Neuronal stem cell (in vitro differentiated cells): Measurements from ENCODE around the gene MGAT4C.

Source experiments
- DNase-seq: peaks from one replicate; pipeline ENCODE4 v3.0.0-alpha.2; 2013; ENCODE audit warnings: low spot score
- H2AFZ ChIP-seq: one replicate; pipeline ENCODE4 v1.6.1; 2013; ENCODE audit warnings: mild to moderate bottlenecking, low read length, inconsistent platforms
- H2AK5ac ChIP-seq: 2 replicates; pipeline ENCODE4 v1.6.1; 2013; ENCODE audit warnings: low read depth, mild to moderate bottlenecking, inconsistent platforms, low read length, moderate library complexity, mixed read lengths
- H2BK120ac ChIP-seq: 2 replicates; pipeline ENCODE4 v1.6.1; 2013; ENCODE audit warnings: low read depth, mild to moderate bottlenecking, inconsistent platforms, low read length, moderate library complexity, mixed read lengths
- H2BK12ac ChIP-seq: one replicate; pipeline ENCODE4 v1.6.1; 2013; ENCODE audit warnings: low read length, inconsistent platforms
- H2BK15ac ChIP-seq: 2 replicates; pipeline ENCODE4 v1.6.1; 2013; ENCODE audit warnings: mild to moderate bottlenecking, low read length, inconsistent platforms, mixed read lengths
- H2BK5ac ChIP-seq: one replicate; pipeline ENCODE4 v1.6.1; 2013; ENCODE audit warnings: inconsistent platforms, mild to moderate bottlenecking, low read length, moderate library complexity
- H3K14ac ChIP-seq: one replicate; pipeline ENCODE4 v1.6.1; 2013; ENCODE audit warnings: low read length, inconsistent platforms
- H3K18ac ChIP-seq: 2 replicates; pipeline ENCODE4 v1.6.1; 2013; ENCODE audit warnings: low read length, inconsistent platforms
- H3K23ac ChIP-seq: 2 replicates; pipeline ENCODE4 v1.6.1; 2013; ENCODE audit warnings: low read depth, mild to moderate bottlenecking, mixed read lengths, low read length, inconsistent platforms; ENCODE audit not compliant: poor library complexity
- H3K27ac ChIP-seq: replicated peaks from 3 replicates; pipeline ENCODE4 v1.5.1; 2013; ENCODE audit warnings: low read length, inconsistent platforms
- H3K27me3 ChIP-seq, 3 experiments: 2 replicates each; pipeline ENCODE4 v1.6.1; 2013; ENCODE audit warnings: low read length in 3 of 3, mild to moderate bottlenecking in 2 of 3, inconsistent platforms in 1 of 3, low read depth in 1 of 3, mixed read lengths in 1 of 3, moderate library complexity in 1 of 3; ENCODE audit not compliant: control insufficient read depth in 3 of 3, insufficient read depth in 3 of 3
- H3K36me3 ChIP-seq, 2 donors: replicated peaks in 1 of 2; 2 replicates each; pipeline ENCODE4 v1.6.1; 2013; ENCODE audit warnings: low read length in 2 of 2; ENCODE audit not compliant: control insufficient read depth in 2 of 2, insufficient read depth in 2 of 2
- H3K4ac ChIP-seq: 2 replicates; pipeline ENCODE4 v1.6.1; 2013; ENCODE audit warnings: inconsistent platforms, mild to moderate bottlenecking, low read length, moderate library complexity
- H3K4me1 ChIP-seq, 2 donors: 1 replicate in 1 of 2; 2 replicates in 1 of 2; pipeline ENCODE4 v1.6.1; 2013; ENCODE audit warnings: low read length in 2 of 2, low read depth in 1 of 2; ENCODE audit not compliant: control insufficient read depth in 2 of 2, insufficient read depth in 1 of 2
- H3K4me2 ChIP-seq: one replicate; pipeline ENCODE4 v1.6.1; 2013; ENCODE audit warnings: mild to moderate bottlenecking, low read length, inconsistent platforms; ENCODE audit not compliant: insufficient read depth, poor library complexity, severe bottlenecking
- H3K4me3 ChIP-seq, 2 donors: 2 replicates each; pipeline ENCODE4 v1.5.1; 2013; ENCODE audit warnings: low read length in 2 of 2, mild to moderate bottlenecking in 2 of 2, inconsistent platforms in 1 of 2, moderate library complexity in 1 of 2
- H3K79me1 ChIP-seq: one replicate; pipeline ENCODE4 v1.6.1; 2013; ENCODE audit warnings: low read depth, mild to moderate bottlenecking, inconsistent platforms, low read length, moderate library complexity
- H3K9ac ChIP-seq: one replicate; pipeline ENCODE4 v1.6.1; 2013; ENCODE audit warnings: mild to moderate bottlenecking, low read depth, low read length, inconsistent platforms; ENCODE audit not compliant: poor library complexity
- H3K9me3 ChIP-seq, 2 donors: replicated peaks in 1 of 2; 2 replicates each; pipeline versions ENCODE3 to v1.6.1; 2013; ENCODE audit warnings: low read length in 2 of 2, mild to moderate bottlenecking in 2 of 2, inconsistent platforms in 1 of 2, low read depth in 1 of 2, mixed read lengths in 1 of 2, moderate library complexity in 1 of 2; ENCODE audit not compliant: control insufficient read depth in 2 of 2, insufficient read depth in 1 of 2
- H4K8ac ChIP-seq: one replicate; pipeline ENCODE4 v1.6.1; 2013; ENCODE audit warnings: low read depth, mild to moderate bottlenecking, inconsistent platforms, low read length, moderate library complexity
- H4K91ac ChIP-seq: one replicate; pipeline ENCODE4 v1.6.1; 2013; ENCODE audit warnings: low read length, low read depth, mild to moderate bottlenecking, inconsistent platforms; ENCODE audit not compliant: poor library complexity
- WGBS, 2 donors: extraction: QIAGEN DNeasy Blood & Tissue Kit; methylation state at CpG; one replicate each; pipeline ENCODE4 v1.1.7; 2013; ENCODE audit warnings: missing lambda C conversion rate in 2 of 2, mixed read lengths in 1 of 2; ENCODE audit not compliant: insufficient read length in 2 of 2, insufficient replicate concordance in 1 of 2; ENCODE audit errors: extremely low coverage in 2 of 2; 5-methylcytosine and 5-hydroxymethylcytosine counted together

The MGAT4C gene

DNA sequence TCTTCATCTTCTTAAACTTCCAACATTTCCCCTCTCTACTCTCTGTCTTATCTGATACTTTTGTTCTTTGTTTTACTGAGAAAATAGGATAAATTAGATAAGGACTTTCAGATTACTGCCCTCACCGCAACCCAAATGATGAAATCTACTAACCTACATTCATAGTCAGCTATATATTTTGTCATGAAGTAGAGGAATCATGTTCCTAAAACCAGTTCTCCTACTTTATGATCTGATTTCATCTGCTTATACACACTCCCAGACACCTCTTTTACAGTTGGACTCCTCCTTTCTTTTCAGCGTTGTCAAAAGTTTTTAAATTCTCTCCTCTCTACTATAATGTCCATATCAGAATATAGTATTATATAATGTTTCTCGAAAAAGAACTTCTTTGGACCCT is 29.7 kb downstream of the MGAT4C start:
- H4K8ac ChIP-seq = no peak overlapping the region
- no peak overlapping the region for H3K14ac ChIP-seq
- H3K27me3 ChIP-seq = no peaks in the 10 kb centered on the region
- no CpG with 5 or more reads among the region's 3 CpGs for WGBS, 2 donors
- no peak overlapping the region for H3K9ac ChIP-seq
- peaks cover 0 to 9% of the 10 kb centered on the region in 2 donors for H3K4me1 ChIP-seq
- no peak overlapping the region for H3K27ac ChIP-seq
- no peak overlapping the region for H2BK12ac ChIP-seq
- no peak overlapping the region for H3K23ac ChIP-seq
- no peak for DNase-seq
- H3K18ac ChIP-seq = no peak overlapping the region
- H3K79me1 ChIP-seq = no peaks in the 10 kb centered on the region
- H3K4me2 ChIP-seq = no peak overlapping the region
- H3K9me3 ChIP-seq = no peaks in the 10 kb centered on the region
- no peak overlapping the region for H2BK15ac ChIP-seq
- H2AFZ ChIP-seq = no peak overlapping the region
- no peak overlapping the region for H3K4me3 ChIP-seq
- H3K36me3 ChIP-seq = peaks cover 0 to 2% of the 10 kb centered on the region in 2 donors
- H2AK5ac ChIP-seq = no peak overlapping the region
- H4K91ac ChIP-seq = no peak overlapping the region
- no peak overlapping the region for H3K4ac ChIP-seq
- no peak overlapping the region for H2BK5ac ChIP-seq
- H2BK120ac ChIP-seq = no peak overlapping the region

DNA sequence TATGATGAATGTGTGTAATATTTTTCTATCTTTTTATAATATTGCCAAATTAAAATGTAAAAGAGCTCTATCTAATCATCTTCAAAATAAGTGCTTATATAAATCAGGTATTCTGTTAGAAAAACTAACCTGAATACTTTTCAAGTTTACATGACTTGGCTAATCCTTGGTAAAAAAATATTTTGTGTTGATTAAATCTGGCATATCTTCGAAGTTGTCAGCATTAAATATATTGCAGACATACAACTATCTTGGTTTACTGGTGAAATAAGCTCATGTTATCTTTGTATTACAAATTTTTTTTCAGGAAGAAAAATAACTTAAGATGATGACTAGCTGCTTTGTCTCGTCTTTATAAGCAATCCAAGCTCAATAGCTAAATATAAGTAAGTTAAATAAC is 39.6 kb downstream of the MGAT4C start:
- H3K4me1 ChIP-seq = no peaks in the 10 kb centered on the region
- H2BK120ac ChIP-seq = no peak overlapping the region
- no peak overlapping the region for H3K18ac ChIP-seq
- H2AFZ ChIP-seq = no peak overlapping the region
- no peaks in the 10 kb centered on the region for H3K9me3 ChIP-seq
- H2AK5ac ChIP-seq = no peak overlapping the region
- H3K4me3 ChIP-seq = no peak overlapping the region
- no peak overlapping the region for H3K9ac ChIP-seq
- no CpG with 5 or more reads among the region's 2 CpGs for WGBS, 2 donors
- no peak overlapping the region for H3K27ac ChIP-seq
- H3K27me3 ChIP-seq = no peaks in the 10 kb centered on the region
- no peak overlapping the region for H2BK5ac ChIP-seq
- H3K23ac ChIP-seq = no peak overlapping the region
- H4K91ac ChIP-seq = no peak overlapping the region
- no peaks in the 10 kb centered on the region for H3K79me1 ChIP-seq
- no peak overlapping the region for H2BK12ac ChIP-seq
- H3K4me2 ChIP-seq = no peak overlapping the region
- H2BK15ac ChIP-seq = no peak overlapping the region
- DNase-seq = no peak
- H4K8ac ChIP-seq = no peak overlapping the region
- no peak overlapping the region for H3K4ac ChIP-seq
- no peak overlapping the region for H3K14ac ChIP-seq
- H3K36me3 ChIP-seq = no peaks in the 10 kb centered on the region

DNA sequence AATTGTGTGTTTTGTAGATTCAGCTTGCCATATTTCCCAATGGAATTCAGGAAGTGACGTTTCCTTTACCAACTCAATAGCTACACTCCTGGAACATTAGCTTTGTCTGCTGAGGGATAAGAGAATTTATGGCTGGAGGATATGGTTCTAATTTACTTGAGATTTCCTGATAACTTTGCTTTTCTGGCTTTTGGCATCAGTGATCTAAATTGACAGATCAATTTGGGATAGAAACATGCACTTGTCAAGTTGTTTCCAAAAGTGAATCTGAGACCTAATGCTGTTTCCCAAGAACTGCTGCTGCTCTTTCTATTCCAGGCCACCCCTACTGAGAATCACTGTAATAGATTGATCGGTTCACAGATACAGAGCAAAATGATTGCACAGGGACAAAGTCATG is 43.2 kb downstream of the MGAT4C start:
- WGBS, 2 donors = no CpG with 5 or more reads among the region's 2 CpGs

DNA sequence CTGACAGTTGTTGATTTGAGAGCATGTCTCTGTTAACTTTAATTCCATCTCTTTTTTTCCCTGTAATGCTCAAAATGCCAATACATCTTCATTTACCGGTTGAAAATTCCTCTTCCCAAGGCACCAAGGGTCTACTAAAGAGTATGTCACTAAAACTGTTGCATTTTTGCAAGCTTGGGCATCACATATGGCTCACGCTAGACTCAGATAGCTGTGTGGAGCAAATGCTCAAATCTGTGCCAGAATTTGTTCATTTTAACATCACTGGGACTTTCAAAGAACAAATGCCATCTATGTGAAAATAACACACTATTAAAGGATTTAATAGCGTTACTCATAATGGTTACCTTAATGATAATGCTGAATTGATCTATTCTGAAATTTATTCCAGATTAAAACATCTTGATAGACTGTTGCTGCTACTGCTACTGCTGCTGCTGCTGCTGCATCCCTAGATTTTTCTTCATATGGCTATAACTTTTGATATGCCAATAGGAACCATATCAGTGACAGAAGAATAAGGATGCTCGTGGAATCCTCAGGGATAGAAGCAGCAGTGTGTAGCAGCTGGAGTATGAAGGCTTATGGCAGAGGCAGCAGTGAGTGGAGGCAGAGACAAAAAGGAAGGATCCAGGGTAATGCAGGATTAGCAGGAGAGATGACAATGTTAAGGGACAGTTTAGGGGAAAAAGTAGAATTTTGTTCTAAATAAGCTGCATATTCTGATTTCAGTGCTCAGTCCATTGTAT is 57.3 kb downstream of the MGAT4C start:
- H2AK5ac ChIP-seq = no peak overlapping the region
- H4K8ac ChIP-seq = no peak overlapping the region
- no peak overlapping the region for H3K23ac ChIP-seq
- no peak overlapping the region for H4K91ac ChIP-seq
- H3K18ac ChIP-seq = no peak overlapping the region
- H3K27ac ChIP-seq = no peak overlapping the region
- no peak overlapping the region for H3K14ac ChIP-seq
- H2BK12ac ChIP-seq = no peak overlapping the region
- DNase-seq = no peak
- H3K4me1 ChIP-seq = no peaks in the 10 kb centered on the region
- H2BK120ac ChIP-seq = no peak overlapping the region
- H3K4me3 ChIP-seq = no peak overlapping the region
- no peak overlapping the region for H3K4me2 ChIP-seq
- no peak overlapping the region for H2BK15ac ChIP-seq
- H2AFZ ChIP-seq = no peak overlapping the region
- H3K79me1 ChIP-seq = no peaks in the 10 kb centered on the region
- H3K36me3 ChIP-seq = no peaks in the 10 kb centered on the region
- no peak overlapping the region for H3K4ac ChIP-seq
- H3K27me3 ChIP-seq = no peaks in the 10 kb centered on the region
- no peak overlapping the region for H2BK5ac ChIP-seq
- no peaks in the 10 kb centered on the region for H3K9me3 ChIP-seq
- H3K9ac ChIP-seq = no peak overlapping the region
- WGBS, 2 donors = no CpG with 5 or more reads among the region's 4 CpGs

More for the DNA sequence above, 43.2 kb downstream of the MGAT4C start:
- no peak overlapping the region for H3K4me2 ChIP-seq
- H3K9me3 ChIP-seq = no peaks in the 10 kb centered on the region
- H2BK15ac ChIP-seq = no peak overlapping the region
- H3K18ac ChIP-seq = no peak overlapping the region
- H3K4ac ChIP-seq = no peak overlapping the region
- no peak overlapping the region for H3K14ac ChIP-seq
- no peak overlapping the region for H2BK12ac ChIP-seq
- H2AK5ac ChIP-seq = no peak overlapping the region
- no peak overlapping the region for H3K23ac ChIP-seq
- H2BK120ac ChIP-seq = no peak overlapping the region
- DNase-seq = no peak
- H3K79me1 ChIP-seq = no peaks in the 10 kb centered on the region
- H4K8ac ChIP-seq = no peak overlapping the region
- no peaks in the 10 kb centered on the region for H3K27me3 ChIP-seq
- H2BK5ac ChIP-seq = no peak overlapping the region
- H3K4me1 ChIP-seq = no peaks in the 10 kb centered on the region
- H3K36me3 ChIP-seq = no peaks in the 10 kb centered on the region
- no peak overlapping the region for H3K9ac ChIP-seq
- H2AFZ ChIP-seq = peak overlapping the region; percentile 29
- no peak overlapping the region for H3K27ac ChIP-seq
- H3K4me3 ChIP-seq = no peak overlapping the region
- no peak overlapping the region for H4K91ac ChIP-seq
